ENCODE data around the gene IMPG2. TPM values are rescaled to one million over a fixed set of nuclear protein-coding genes. Genes with fewer than 3 reads are reported as not detected.

The IMPG2 gene
- total and polyA plus RNA-seq, 4 donors, result 0.39 to 0.63 TPM; not detected in 2

DNA sequence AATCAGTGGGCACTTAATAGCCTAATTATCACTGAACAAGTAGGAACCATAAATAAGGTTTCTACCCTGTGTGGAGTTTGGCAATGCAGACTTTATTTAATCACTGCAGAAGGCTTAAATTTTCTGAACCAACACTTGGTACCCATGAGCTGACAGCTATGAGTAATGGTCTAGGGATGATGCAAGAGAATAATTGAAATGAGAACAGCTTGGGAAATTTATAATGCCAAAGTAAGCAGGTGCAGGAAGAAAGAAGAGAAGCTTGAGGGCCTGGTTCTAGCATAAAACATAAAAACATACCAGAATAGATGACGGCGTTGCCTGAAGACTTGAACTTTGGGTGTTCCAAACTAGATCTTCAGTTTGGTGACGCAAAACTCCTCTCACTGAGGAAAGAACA is 67.0 kb downstream of the IMPG2 start:
- H3K4me3 ChIP-seq (ENCODE audit: low read length in 2 of 2), result no peak overlapping the region
- ATAC-seq (ENCODE audit: low FRiP score) (peak; percentile 66), DNase-seq (no peak)
- no peaks in the 10 kb centered on the region for H3K9me3 ChIP-seq (ENCODE audit: control insufficient read depth, low read length)
- intact Hi-C loops (cut with DNase I), result no loop called here
- H3K27ac ChIP-seq (ENCODE audit: low read depth in 1 of 2, low read length in 2 of 2), result no peak overlapping the region
- no peaks in the 10 kb centered on the region for H3K36me3 ChIP-seq (ENCODE audit: control insufficient read depth in 1 of 2, insufficient read depth in 2 of 2, low read length in 1 of 2)
- WGBS, 2 donors, result 10 to 13% methylated on average over 3 of the region's 3 CpGs
- no peaks in the 10 kb centered on the region for H3K27me3 ChIP-seq (ENCODE audit: control insufficient read depth in 1 of 2, insufficient read depth in 2 of 2, low read length in 1 of 2)
- peaks cover 1 to 8% of the 10 kb centered on the region in 2 donors for H3K4me1 ChIP-seq (ENCODE audit: control insufficient read depth in 1 of 2, insufficient read depth in 2 of 2, low read length in 2 of 2)

GRCh38 chr3:101252945-101253344 is 67.4 kb downstream of the IMPG2 start:
- Histone ChIP-seq H3K36me3 (ENCODE audit: control insufficient read depth in 1 of 2, insufficient read depth in 2 of 2, low read length in 1 of 2) (no peaks in the 10 kb centered on the region), H3K27ac (ENCODE audit: low read depth in 1 of 2, low read length in 2 of 2) (no peak overlapping the region), H3K4me1 (ENCODE audit: control insufficient read depth in 1 of 2, insufficient read depth in 2 of 2, low read length in 2 of 2) (peaks cover 1 to 8% of the 10 kb centered on the region in 2 donors), H3K4me3 (ENCODE audit: low read length in 2 of 2) (no peak overlapping the region), H3K27me3 (ENCODE audit: control insufficient read depth in 1 of 2, insufficient read depth in 2 of 2, low read length in 1 of 2) (no peaks in the 10 kb centered on the region), H3K9me3 (ENCODE audit: control insufficient read depth, low read length) (no peaks in the 10 kb centered on the region)
- intact Hi-C loops (cut with DNase I), result no loop called here
- DNase-seq (no peak), ATAC-seq (ENCODE audit: low FRiP score) (peak; percentile 16)
- 16 to 23% methylated on average over 2 of the region's 2 CpGs for WGBS, 2 donors

DNA sequence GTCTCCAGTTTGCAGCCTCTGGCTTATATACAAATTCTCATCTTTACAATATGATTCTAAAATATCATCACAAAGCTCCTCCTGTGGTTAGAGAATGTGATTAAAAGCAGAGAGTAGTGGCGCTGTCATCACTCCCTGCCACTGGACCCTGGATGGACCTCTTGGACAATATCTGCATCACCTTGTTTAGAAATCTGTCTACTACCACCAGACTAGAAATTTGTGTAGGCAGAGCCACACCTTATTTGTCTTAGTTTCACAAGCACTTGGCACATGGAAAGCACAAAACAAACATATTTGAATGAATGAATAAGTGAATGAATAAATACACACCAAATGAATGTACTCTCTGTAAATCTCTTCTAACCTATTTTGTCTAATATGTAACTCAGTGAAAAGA is 68.1 kb downstream of the IMPG2 start:
- WGBS, 2 donors, result 96 to 100% methylated on average over 1 of the region's 1 CpG
- H3K4me1 ChIP-seq (ENCODE audit: control insufficient read depth in 1 of 2, insufficient read depth in 2 of 2, low read length in 2 of 2), result peaks cover 1 to 8% of the 10 kb centered on the region in 2 donors
- no peaks in the 10 kb centered on the region for H3K9me3 ChIP-seq (ENCODE audit: control insufficient read depth, low read length)
- H3K27me3 ChIP-seq (ENCODE audit: control insufficient read depth in 1 of 2, insufficient read depth in 2 of 2, low read length in 1 of 2), result no peaks in the 10 kb centered on the region
- DNase-seq (no peak), ATAC-seq (ENCODE audit: low FRiP score) (no peak)
- intact Hi-C loops (cut with DNase I), result no loop called here
- H3K4me3 ChIP-seq (ENCODE audit: low read length in 2 of 2), result no peak overlapping the region
- H3K27ac ChIP-seq (ENCODE audit: low read depth in 1 of 2, low read length in 2 of 2), result no peak overlapping the region
- no peaks in the 10 kb centered on the region for H3K36me3 ChIP-seq (ENCODE audit: control insufficient read depth in 1 of 2, insufficient read depth in 2 of 2, low read length in 1 of 2)

DNA sequence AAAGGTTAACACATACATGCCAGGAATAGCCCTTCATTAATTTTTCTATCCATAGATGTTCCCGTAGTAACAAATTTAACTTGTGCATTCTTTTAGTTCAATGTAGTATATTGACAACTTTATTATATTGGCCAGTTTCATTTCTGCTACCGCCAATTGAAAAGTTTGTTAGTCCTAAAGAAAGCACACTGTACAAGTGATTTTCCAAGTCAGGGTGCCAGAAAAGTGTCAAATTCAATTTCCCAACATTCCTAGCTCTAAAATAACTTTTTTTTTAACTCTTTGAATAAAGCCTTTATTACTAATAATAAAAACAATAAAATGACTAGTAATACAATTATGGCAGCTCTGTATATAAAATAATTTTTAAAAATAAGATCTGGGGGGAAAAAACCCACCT is 68.9 kb downstream of the IMPG2 start:
- H3K4me1 ChIP-seq (ENCODE audit: control insufficient read depth in 1 of 2, insufficient read depth in 2 of 2, low read length in 2 of 2), result peaks cover 1 to 8% of the 10 kb centered on the region in 2 donors
- intact Hi-C loops (cut with DNase I), result no loop called here
- ATAC-seq (ENCODE audit: low FRiP score), result no peak
- H3K4me3 ChIP-seq (ENCODE audit: low read length in 2 of 2), result no peak overlapping the region
- H3K27me3 ChIP-seq (ENCODE audit: control insufficient read depth in 1 of 2, insufficient read depth in 2 of 2, low read length in 1 of 2), result no peaks in the 10 kb centered on the region
- H3K27ac ChIP-seq (ENCODE audit: low read depth in 1 of 2, low read length in 2 of 2), result no peak overlapping the region
- no peaks in the 10 kb centered on the region for H3K36me3 ChIP-seq (ENCODE audit: control insufficient read depth in 1 of 2, insufficient read depth in 2 of 2, low read length in 1 of 2)
- no peak for DNase-seq
- WGBS, 2 donors, result 47 to 51% methylated on average over 2 of the region's 2 CpGs
- no peaks in the 10 kb centered on the region for H3K9me3 ChIP-seq (ENCODE audit: control insufficient read depth, low read length)

GRCh38 chr3:101249522-101249921 is 70.9 kb downstream of the IMPG2 start:
- no peaks in the 10 kb centered on the region for H3K36me3 ChIP-seq (ENCODE audit: control insufficient read depth in 1 of 2, insufficient read depth in 2 of 2, low read length in 1 of 2)
- H3K27me3 ChIP-seq (ENCODE audit: control insufficient read depth in 1 of 2, insufficient read depth in 2 of 2, low read length in 1 of 2), result no peaks in the 10 kb centered on the region
- H3K9me3 ChIP-seq (ENCODE audit: control insufficient read depth, low read length), result no peaks in the 10 kb centered on the region
- DNase-seq (no peak), ATAC-seq (ENCODE audit: low FRiP score) (no peak)
- no peak overlapping the region for H3K4me3 ChIP-seq (ENCODE audit: low read length in 2 of 2)
- intact Hi-C loops (cut with DNase I), result no loop called here
- no peak overlapping the region for H3K27ac ChIP-seq (ENCODE audit: low read depth in 1 of 2, low read length in 2 of 2)
- H3K4me1 ChIP-seq (ENCODE audit: control insufficient read depth in 1 of 2, insufficient read depth in 2 of 2, low read length in 2 of 2), result peaks cover 1 to 8% of the 10 kb centered on the region in 2 donors
- WGBS, 2 donors, result 94 to 97% methylated on average over 3 of the region's 3 CpGs

DNA sequence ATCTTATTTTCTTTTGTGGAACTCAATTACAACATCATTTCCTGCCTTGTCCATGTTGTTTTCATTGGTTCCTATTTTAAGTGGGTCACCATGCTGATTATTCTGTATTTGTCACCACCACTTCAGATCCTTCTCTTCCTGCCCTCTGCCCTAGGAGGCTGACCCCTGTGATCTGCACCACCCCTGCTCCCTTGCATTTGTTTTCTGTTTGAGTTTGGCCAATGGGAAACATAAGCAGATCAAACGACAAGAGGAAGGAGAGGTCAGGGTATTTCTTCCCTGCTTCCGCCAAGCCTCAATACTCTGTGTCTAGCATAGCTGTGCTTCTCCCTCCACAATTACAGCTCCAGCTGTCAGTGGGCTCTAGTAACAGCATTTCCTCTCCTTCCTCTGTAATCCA is 71.6 kb downstream of the IMPG2 start:
- intact Hi-C loops (cut with DNase I), result no loop called here
- 68 to 72% methylated on average over 2 of the region's 2 CpGs for WGBS, 2 donors
- no peak for DNase-seq
- Histone ChIP-seq H3K9me3 (ENCODE audit: control insufficient read depth, low read length) (no peaks in the 10 kb centered on the region), H3K4me1 (ENCODE audit: control insufficient read depth in 1 of 2, insufficient read depth in 2 of 2, low read length in 2 of 2) (peaks cover 1 to 8% of the 10 kb centered on the region in 2 donors), H3K4me3 (ENCODE audit: low read length in 2 of 2) (no peak overlapping the region), H3K36me3 (ENCODE audit: control insufficient read depth in 1 of 2, insufficient read depth in 2 of 2, low read length in 1 of 2) (no peaks in the 10 kb centered on the region), H3K27me3 (ENCODE audit: control insufficient read depth in 1 of 2, insufficient read depth in 2 of 2, low read length in 1 of 2) (no peaks in the 10 kb centered on the region), H3K27ac (ENCODE audit: low read depth in 1 of 2, low read length in 2 of 2) (no peak overlapping the region)
- no peak for ATAC-seq (ENCODE audit: low FRiP score)

DNA sequence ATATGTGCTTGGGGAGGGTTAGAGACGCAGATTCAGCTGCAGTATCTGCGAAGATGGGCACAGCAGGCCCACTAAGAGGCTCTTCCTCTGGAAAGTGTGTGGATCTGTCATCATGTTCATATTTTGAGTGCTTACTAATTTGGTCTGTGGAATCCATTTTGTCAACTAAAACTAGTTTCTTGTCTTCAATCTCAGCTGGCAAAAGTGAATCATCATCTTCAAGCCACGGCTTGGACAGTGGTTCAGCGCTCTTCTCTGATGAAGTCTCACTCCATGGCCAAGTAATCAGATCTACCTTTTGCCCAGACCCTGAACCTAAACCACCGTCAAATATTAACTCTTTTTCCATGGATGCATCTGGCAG is 76.2 kb downstream of the IMPG2 start:
- DNase-seq, result no peak
- no peak for ATAC-seq (ENCODE audit: low FRiP score)
- no peaks in the 10 kb centered on the region for H3K9me3 ChIP-seq (ENCODE audit: control insufficient read depth, low read length)
- intact Hi-C loops (cut with DNase I), result no loop called here
- H3K27me3 ChIP-seq (ENCODE audit: control insufficient read depth in 1 of 2, insufficient read depth in 2 of 2, low read length in 1 of 2), result no peaks in the 10 kb centered on the region
- no peak overlapping the region for H3K4me3 ChIP-seq (ENCODE audit: low read length in 2 of 2)
- no peaks in the 10 kb centered on the region for H3K4me1 ChIP-seq (ENCODE audit: control insufficient read depth in 1 of 2, insufficient read depth in 2 of 2, low read length in 2 of 2)
- no peaks in the 10 kb centered on the region for H3K36me3 ChIP-seq (ENCODE audit: control insufficient read depth in 1 of 2, insufficient read depth in 2 of 2, low read length in 1 of 2)
- H3K27ac ChIP-seq (ENCODE audit: low read depth in 1 of 2, low read length in 2 of 2), result no peak overlapping the region
- WGBS, 2 donors, result 96 to 98% methylated on average over 5 of the region's 5 CpGs

GRCh38 chr3:101243285-101244211 is 76.8 kb downstream of the IMPG2 start:
- DNase-seq (no peak), ATAC-seq (ENCODE audit: low FRiP score) (no peak)
- no peak overlapping the region for H3K27ac ChIP-seq (ENCODE audit: low read depth in 1 of 2, low read length in 2 of 2)
- no peaks in the 10 kb centered on the region for H3K27me3 ChIP-seq (ENCODE audit: control insufficient read depth in 1 of 2, insufficient read depth in 2 of 2, low read length in 1 of 2)
- H3K4me3 ChIP-seq (ENCODE audit: low read length in 2 of 2), result no peak overlapping the region
- WGBS, 2 donors, result 93 to 94% methylated on average over 4 of the region's 4 CpGs
- intact Hi-C loops (cut with DNase I), result no loop called here
- no peaks in the 10 kb centered on the region for H3K9me3 ChIP-seq (ENCODE audit: control insufficient read depth, low read length)
- no peaks in the 10 kb centered on the region for H3K4me1 ChIP-seq (ENCODE audit: control insufficient read depth in 1 of 2, insufficient read depth in 2 of 2, low read length in 2 of 2)
- H3K36me3 ChIP-seq (ENCODE audit: control insufficient read depth in 1 of 2, insufficient read depth in 2 of 2, low read length in 1 of 2), result no peaks in the 10 kb centered on the region

DNA sequence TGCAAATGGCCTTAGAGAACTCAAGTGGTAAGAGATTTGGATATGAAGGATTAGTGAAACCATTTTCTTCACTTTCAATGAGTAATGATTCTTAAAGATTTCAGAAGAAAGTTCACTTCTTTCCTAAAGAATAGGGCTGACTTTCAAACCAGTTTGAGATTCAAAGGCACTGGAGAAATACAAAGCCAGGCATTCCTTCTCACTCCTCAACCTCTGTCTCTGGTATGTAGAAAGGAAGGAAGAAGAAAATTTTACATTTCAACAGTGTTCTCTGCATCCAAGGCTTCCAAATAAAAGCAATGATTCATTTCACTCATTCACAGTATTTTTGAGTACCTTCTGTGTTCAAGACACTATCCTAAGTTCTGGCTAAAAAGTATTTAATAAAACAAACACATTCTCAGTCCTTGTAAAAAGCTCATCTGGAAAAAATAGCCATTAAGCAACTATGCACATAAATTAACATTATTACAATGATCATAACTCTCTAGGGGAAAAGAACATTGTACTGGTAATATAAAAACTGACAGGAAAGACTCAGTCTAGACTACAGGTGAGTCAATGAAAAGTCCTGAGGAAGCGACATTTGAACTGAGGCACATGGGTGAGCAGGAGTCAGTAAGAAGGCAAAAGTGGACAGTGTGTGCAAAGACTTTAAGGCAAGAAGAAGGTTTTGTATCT is 79.5 kb downstream of the IMPG2 start:
- Histone ChIP-seq H3K4me3 (ENCODE audit: low read length in 2 of 2) (no peak overlapping the region), H3K9me3 (ENCODE audit: control insufficient read depth, low read length) (no peaks in the 10 kb centered on the region), H3K4me1 (ENCODE audit: control insufficient read depth in 1 of 2, insufficient read depth in 2 of 2, low read length in 2 of 2) (no peaks in the 10 kb centered on the region), H3K36me3 (ENCODE audit: control insufficient read depth in 1 of 2, insufficient read depth in 2 of 2, low read length in 1 of 2) (no peaks in the 10 kb centered on the region), H3K27me3 (ENCODE audit: control insufficient read depth in 1 of 2, insufficient read depth in 2 of 2, low read length in 1 of 2) (no peaks in the 10 kb centered on the region), H3K27ac (ENCODE audit: low read depth in 1 of 2, low read length in 2 of 2) (no peak overlapping the region)
- WGBS, 2 donors, result 93 to 97% methylated on average over 1 of the region's 1 CpG
- DNase-seq, result no peak
- ATAC-seq (ENCODE audit: low FRiP score), result no peak
- intact Hi-C loops (cut with DNase I), result no loop called here

Data from aorta (tissue), 5 donors.